SW480 (cell line): ENCODE results near the gene KRCC1.
"Not testable (repeated sequence)": the region's sequence is repeated elsewhere in the genome, so short reads cannot be mapped to it uniquely, and the experiment has no call there.

Experiments
- DNase-seq: peaks from one replicate; pipeline ENCODE4 v3.0.0-alpha.2; 2016; ENCODE audit warnings: low spot score

Gene KRCC1

DNA sequence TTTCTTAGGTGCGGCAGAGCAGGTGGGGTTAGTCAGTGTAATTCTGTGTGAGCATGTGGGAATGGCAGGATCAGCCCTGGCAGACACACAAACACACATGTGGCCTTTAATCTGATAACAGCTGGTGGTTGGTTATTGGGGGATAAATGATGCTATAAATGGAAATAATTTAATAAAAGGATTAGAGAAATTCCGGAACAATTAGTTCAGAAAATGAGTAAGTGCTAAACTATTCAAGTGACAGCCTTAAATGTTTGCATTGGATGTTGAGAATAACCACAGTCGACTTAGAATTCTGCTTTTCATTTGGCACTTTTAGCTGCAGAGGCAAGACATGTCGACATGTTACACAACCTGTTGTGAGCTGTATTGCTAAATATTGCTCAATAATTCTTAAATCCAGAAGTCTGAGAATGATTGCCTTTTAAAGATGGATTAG is 19.3 kb upstream of the KRCC1 start:
- DNase-seq: no peak

DNA sequence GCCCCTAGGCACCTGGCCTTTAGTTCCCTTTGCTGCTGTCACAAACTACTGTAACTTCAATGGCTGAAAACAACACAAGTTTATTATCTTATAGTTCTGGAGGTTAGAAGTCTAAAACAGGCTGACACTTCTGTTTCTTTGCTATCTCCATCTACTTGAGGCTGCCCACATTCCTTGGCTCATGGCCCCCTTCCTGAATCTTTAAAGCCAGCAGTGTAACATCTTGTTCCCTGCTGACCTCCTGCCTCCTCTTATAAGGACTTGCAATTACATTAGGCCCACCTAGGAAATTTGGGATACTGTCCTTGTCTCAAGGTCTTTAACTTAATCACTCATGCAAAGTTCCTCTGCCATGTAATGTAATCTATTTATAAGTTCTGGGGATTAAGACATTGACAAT is 18.6 kb upstream of the KRCC1 start:
- no peak for DNase-seq

GRCh38 chr2:88071365-88071764 is 15.8 kb upstream of the KRCC1 start:
- no peak for DNase-seq

GRCh38 chr2:88070055-88070454 is 14.5 kb upstream of the KRCC1 start:
- no peak for DNase-seq

DNA sequence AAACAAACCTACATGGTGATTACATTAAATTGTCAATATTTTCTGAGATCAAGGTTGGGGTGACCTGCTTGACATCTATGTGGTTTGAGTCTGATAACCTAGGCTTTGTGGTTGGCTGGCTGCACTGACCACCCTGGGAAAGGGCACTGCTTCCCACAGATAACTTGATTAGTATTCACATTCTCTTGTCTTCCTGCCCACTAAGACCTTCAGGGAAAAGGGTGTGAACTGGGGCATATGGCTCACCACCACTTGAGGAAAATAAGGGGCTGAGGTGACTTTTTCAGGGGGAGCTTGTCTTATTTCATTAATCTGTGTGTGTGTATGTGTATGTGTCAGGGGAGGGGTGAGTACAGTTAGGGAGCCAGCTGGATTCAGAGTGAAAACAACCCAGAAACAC is 13.5 kb upstream of the KRCC1 start:
- no peak for DNase-seq

- no peak for DNase-seq
Observed at GRCh38 chr2:88068044-88068443, 12.5 kb upstream of the KRCC1 start.

GRCh38 chr2:88067598-88067997 is 12.0 kb upstream of the KRCC1 start, which contains the start of gene SMYD1:
SMYD1 (plus strand) TSS chr2:88067825; CDS start chr2:88067865, 40 bp downstream.
- DNase-seq: no peak

GRCh38 chr2:88067189-88067588 is 11.6 kb upstream of the KRCC1 start:
- no peak for DNase-seq

DNA sequence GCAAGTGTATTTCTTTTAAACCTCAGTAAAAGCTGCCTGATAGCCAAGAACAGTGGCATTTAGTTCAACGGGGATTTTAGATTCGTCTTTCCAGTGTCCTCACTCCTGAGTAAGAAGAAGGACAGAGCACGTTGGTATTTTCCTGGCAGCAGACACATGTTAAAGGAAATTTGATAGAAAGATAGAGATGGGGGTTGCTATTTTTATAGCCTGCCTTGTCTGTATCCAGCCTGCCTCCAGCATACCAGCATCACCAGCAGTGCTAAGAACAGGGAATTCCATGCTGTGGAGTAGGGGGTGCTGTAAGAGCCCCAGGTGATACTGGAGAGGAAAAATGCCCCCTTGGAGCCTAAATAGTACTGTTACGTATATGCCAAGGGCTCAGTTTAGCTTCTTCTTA is 11.0 kb upstream of the KRCC1 start:
- no peak for DNase-seq

DNA sequence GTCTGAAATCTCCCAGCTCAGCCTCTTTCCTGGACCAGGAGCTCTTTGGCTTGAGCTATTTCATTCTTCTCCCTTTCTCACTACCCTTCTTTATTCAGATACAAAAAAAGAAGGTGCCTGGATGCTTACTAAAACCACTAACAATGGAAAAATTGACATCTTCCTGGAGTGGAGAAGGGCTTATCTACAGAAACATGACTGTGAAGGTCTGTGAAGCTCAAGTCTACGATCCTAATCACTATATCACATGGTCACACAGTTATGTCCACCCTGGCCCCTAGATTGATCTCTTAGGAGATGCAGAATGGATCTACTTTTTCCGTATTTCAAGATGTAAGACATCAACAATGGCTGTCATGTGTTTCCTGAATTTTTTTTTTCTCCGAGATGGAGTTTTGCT is 5.7 kb upstream of the KRCC1 start:
- DNase-seq: no peak

- no peak for DNase-seq
Observed at GRCh38 chr2:88060907-88061275, 5.3 kb upstream of the KRCC1 start.

DNA sequence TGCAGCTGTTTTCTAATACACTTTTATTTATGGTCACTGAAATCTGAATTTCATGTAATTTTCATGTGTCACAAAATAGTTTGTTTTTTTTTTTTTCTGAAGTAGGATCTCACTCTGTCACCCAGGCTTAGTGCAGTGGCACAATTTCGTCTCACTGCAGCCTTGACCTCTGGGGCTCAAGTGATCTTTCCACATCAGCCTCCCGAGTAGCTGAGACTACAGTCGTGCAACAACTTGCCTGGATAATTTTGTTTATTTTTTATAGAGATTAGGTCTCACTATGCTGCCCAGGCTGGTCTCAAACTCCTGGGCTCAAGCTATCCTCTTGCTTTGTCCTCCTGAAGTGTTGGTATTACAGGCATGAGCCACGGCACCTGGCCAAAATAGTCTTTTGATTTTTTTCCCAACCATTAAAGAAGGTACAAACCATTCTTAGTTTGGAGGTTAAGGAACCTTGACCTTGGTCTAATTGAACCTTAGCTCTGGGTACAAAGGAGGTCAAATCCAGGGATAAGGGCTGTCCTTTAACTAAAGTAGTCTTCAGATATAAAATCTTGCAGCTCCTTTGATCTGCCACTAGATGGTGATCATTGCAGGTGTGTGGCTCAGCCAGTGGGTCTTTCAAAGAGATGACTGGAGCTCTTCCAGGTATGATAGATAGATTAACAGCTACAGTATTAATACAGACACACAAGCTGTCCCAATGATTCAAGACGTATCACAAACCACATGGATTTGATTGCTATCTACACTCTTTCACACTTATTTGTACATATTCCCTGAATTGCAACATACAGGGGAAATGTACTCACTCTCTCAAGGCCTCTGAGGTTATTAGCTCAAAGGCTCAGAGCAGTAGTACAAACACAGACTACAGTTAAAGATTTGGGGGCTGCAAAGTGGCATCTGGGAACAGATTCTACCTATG is 4.7 kb upstream of the KRCC1 start:
- peak; percentile 87 for DNase-seq

- DNase-seq: no peak
Observed at GRCh38 chr2:88058191-88058590, 2.6 kb upstream of the KRCC1 start.

- DNase-seq: no peak
Observed at GRCh38 chr2:88057437-88057844, 1.9 kb upstream of the KRCC1 start.

DNA sequence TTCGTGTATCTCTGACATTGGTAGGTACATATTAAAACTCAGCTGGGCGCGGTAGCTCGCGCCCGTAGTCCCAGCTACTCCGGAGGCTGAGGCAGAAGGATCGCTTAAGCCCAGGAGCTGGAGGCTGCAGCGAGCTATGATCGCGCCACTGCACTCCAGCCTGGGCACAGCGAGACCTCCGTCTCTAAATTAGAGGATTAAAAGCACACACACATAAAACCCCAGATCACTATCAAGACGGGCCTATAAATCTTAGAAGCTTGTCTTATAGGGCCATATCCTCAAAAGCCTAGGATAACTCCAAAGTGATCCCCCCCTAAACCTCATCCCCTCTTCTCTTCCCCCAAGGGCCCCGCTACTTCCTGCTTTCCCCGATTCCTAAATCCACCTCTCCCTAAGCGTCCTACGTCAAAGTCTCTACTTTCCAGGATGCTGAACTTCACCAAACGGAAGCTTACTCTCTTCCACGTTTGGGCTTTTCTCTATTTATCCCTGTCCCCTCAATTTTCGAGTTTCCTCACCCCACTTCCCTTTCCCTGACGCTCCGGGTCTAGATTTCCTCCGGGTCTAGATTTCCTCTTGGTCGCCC is 707 bp downstream of the KRCC1 start:
- peak; percentile 39 for DNase-seq

- DNase-seq: no peak
Observed at GRCh38 chr2:88053934-88054781, 1.4 kb downstream of the KRCC1 start.

- no peak for DNase-seq
Observed at GRCh38 chr2:88053296-88053695, 2.3 kb downstream of the KRCC1 start.

DNA sequence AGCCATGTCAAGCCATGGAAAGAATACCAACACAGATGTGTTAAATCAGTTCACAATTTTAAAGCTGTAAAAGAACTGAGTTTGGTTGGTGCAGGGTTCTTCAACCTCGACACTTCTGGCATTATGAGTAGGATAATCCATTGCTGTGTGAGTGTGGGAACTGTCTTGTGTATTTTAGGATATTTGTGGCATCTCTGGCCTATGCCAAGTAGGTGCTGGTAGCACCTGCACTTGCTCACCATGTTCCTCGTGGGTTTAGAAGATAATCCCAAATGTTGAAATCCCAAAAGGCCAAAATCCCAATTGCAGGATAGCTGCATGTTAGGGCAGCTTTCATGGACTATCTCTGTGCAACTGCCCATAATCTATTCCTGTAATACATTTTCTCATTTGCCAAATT is 3.8 kb downstream of the KRCC1 start:
- no peak for DNase-seq

GRCh38 chr2:88049622-88050021 is 6.0 kb downstream of the KRCC1 start:
- no peak for DNase-seq

- DNase-seq: no peak
Observed at GRCh38 chr2:88048541-88048940, 7.0 kb downstream of the KRCC1 start.

DNA sequence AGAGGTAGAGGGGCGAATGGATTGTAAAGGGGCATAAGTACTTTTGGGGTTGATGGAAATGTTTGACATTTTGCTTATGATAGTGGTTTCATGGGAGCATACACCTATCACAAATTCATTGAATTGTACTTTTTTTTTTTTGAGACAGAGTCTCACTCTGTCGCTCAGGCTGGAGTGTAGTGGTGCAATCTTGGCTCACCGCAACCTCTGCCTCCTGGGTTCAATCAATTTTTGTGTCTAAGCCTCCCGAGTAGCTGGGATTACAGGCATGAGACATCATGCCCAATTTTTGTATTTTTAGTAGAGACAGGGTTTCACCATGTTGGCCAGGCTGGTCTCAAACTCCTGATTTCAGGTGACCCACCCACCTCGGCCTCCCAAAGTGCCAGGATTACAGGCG is 10.0 kb downstream of the KRCC1 start:
- DNase-seq: not testable (repeated sequence)

- no peak for DNase-seq
Observed at GRCh38 chr2:88042476-88042875, 13.1 kb downstream of the KRCC1 start.
